ENCODE measurements around the gene PIM3.

GRCh38 chr22:49997251-49997599, 36.7 kb downstream of the PIM3 start:
- TF ChIP-seq, protein P1, sequence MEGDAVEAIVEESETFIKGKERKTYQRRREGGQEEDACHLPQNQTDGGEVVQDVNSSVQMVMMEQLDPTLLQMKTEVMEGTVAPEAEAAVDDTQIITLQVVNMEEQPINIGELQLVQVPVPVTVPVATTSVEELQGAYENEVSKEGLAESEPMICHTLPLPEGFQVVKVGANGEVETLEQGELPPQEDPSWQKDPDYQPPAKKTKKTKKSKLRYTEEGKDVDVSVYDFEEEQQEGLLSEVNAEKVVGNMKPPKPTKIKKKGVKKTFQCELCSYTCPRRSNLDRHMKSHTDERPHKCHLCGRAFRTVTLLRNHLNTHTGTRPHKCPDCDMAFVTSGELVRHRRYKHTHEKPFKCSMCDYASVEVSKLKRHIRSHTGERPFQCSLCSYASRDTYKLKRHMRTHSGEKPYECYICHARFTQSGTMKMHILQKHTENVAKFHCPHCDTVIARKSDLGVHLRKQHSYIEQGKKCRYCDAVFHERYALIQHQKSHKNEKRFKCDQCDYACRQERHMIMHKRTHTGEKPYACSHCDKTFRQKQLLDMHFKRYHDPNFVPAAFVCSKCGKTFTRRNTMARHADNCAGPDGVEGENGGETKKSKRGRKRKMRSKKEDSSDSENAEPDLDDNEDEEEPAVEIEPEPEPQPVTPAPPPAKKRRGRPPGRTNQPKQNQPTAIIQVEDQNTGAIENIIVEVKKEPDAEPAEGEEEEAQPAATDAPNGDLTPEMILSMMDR (conservative IDR thresholded peaks at IDR 0.05 in 1 of 2, IDR thresholded peaks at IDR 0.05 in 1 of 2; ENCODE audit: extremely low read depth in 1 of 2, insufficient read depth in 1 of 2, low read depth in 1 of 2, low read length in 2 of 2): no peak
- TF ChIP-seq EZH2 (IDR thresholded peaks at IDR 0.05; ENCODE audit: borderline replicate concordance, low read length): no peak
